Stromal cell of bone marrow (primary cell): ENCODE measurements around the gene UBQLN1.
"Not testable (repeated sequence)": the region's sequence is repeated elsewhere in the genome, so short reads cannot be mapped to it uniquely, and the experiment has no call there.

Source experiments
- DNase-seq: peaks from one replicate; pipeline ENCODE4 v3.0.0-alpha.2; 2012; ENCODE audit warnings: low read depth

UBQLN1 gene

GRCh38 chr9:83630938-83631457 lies 76.8 kb downstream of the UBQLN1 start:
- DNase-seq, result no peak

GRCh38 chr9:83629433-83630104 lies 78.2 kb downstream of the UBQLN1 start:
- no peak for DNase-seq

GRCh38 chr9:83628540-83628939 lies 79.2 kb downstream of the UBQLN1 start:
- no peak for DNase-seq

DNA sequence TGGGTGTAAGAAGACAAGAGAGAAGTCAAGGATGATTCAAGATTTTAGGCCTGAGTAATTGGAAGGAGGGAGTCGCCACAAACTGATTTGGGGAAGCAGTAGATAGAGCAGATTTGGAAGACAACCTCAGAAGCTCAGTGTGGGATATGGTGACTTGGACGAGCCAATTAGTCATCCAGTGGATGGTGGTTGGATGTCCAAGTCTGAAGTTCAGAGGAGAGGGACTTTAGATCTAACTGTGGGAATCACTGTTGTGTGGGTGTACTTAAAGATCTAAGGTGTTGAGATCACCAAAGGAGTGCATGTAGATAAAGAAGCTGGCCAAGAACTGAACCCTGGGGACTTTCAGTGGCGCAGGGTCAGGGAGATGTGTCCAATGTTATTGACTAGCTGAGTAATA lies 82.6 kb downstream of the UBQLN1 start:
- no peak for DNase-seq

DNA sequence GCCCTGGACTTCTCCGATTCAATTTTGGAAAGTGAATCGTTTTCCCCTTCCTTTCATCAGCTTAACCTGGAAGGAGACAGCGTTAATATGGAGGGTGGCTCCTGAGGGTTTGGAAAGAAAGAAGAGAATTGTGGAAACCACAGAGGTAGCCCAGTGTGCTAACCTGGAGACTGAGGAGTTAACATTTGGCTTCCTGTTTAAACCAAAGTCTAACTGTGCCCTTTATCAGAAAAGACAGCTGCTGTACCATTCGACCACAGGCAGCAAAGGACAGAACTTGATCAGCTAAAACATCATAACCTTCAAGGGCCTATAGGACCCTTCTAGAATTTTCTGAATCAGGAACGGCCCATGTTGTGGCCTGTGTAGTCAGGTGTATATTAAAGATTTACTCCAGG lies 84.1 kb downstream of the UBQLN1 start:
- DNase-seq, result no peak

- DNase-seq, result no peak
Measured at GRCh38 chr9:83622939-83623678, 84.6 kb downstream of the UBQLN1 start, which contains the start of gene IDNK. Gene IDNK (plus strand): TSS chr9:83623143. CDS start chr9:83623172, 29 bp downstream.

- no peak for DNase-seq
Measured at GRCh38 chr9:83622433-83622938, 85.3 kb downstream of the UBQLN1 start.

DNA sequence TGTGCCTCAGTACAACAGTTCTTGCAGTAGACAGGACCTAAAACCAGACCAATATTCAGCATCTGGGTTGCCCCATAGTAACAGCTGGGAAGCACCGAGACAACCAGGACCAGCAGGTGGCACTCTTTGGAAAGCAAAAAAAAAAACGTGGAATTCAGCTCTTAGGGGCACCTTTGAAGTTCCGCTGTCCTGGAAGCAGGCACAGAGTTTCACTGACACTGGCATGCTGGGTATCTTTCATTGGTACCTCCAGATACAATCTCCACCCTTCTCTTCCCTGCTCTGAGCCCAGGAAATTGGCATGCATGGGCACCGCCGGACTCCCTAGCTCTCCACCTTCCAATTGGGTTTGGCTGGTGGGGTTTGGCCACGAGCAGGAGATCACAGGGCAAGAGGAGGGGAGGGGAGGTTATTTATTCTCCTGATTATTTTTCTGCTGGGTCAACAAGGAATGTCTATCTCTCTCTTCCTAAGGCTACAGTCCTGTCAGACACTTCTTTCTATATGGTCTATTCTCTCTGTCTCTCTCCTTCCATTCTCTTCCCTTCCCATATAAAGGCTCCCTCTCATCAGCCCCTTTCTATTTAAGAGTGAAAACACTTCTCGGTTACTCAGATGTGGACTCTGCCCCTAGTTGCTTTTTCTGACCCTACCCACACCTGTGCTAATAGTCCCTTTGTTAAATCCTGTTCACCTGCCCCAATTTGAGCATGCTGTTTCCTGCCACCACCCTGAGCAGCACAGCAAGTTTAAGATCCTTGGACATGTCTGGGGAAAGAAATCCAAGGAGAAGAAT lies 86.7 kb downstream of the UBQLN1 start:
- no peak for DNase-seq

DNA sequence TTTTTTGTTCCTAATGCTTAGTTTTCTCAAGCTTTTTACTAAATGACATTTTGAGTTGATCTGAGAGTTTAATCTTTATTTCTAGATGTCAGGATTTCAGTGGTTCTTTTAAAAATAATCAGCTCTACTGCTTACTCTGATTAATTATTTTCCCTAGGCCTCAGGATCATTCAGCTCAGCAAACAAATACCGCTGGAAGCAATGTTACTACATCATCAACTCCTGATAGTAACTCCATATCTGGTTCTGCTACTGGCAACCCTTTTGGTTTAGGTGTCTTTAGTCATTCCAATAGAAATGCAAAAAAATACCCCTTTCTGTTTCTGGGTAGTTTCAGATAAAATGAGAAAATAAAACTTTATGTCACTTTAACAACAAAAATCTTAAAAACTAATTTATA lies 90.5 kb downstream of the UBQLN1 start:
- no peak for DNase-seq

DNA sequence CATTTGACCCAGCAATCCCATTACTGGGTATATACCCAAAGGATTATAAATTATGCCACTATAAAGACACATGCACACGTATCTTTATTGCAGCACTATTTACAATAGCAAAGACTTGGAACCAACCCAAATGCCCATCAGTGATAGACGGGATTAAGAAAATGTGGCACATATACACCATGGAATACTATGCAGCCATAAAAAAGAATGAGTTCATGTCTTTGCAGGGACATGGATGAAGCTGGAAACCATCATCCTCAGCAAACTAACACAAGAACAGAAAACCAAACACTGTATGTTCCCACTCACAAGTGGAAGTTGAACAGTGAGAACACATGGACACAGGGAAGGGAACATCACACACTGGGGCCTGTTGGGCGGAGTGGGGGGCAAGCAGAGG lies 94.5 kb downstream of the UBQLN1 start:
- DNase-seq, result not testable (repeated sequence)
